HepG2 (cell line): ENCODE data around the gene PHKB. TPM values are rescaled to one million over a fixed set of nuclear protein-coding genes. Genes with fewer than 3 reads are reported as not detected.

ENCODE experiments used
- ATAC-seq: fragments of 200-7000 bp; cut with Tn5 transposase; 3 replicates; pipeline ENCODE4 v1.9.1; 2020; ENCODE audit warnings: mild to moderate bottlenecking, moderate library complexity
- BruUV-seq: library from RNA; stranded (reverse); fragments of 400-500 nt; replicated peaks from 2 replicates; lab custom pipeline; 2021; lab: Mats Ljungman, UMichigan
- CTCF ChIA-PET: fragments of 300-600 bp; formaldehyde crosslinking; extraction: SDS; loops from one replicate; lab custom pipeline; 2021; ENCODE audit warnings: low total read pairs, inconsistent platforms, low intra/inter-chr PET ratio; lab: Yijun Ruan, JAX
- POLR2A ChIA-PET: fragments of 350-600 bp; sonication (Branson Sonifier 250); formaldehyde crosslinking; loops from one replicate; lab custom pipeline; 2020; ENCODE audit warnings: antibody characterized with exemption, inconsistent platforms; lab: Yijun Ruan, JAX
- DNase-seq: peaks from one replicate; pipeline ENCODE4 v3.0.0-alpha.2; 2015; ENCODE audit warnings: low spot score
- FAIRE-seq: peaks from 3 replicates; lab custom pipeline; 2011; peaks lifted over from hg19 to GRCh38; lab: Jason Lieb, UNC
- H2AFZ ChIP-seq: one replicate; pipeline ENCODE4 v1.6.1; 2011; ENCODE audit warnings: low read length, inconsistent platforms
- H3K27ac ChIP-seq: fragments of 300-600 bp; 3 replicates; pipeline ENCODE4 v1.8.0; 2011; ENCODE audit warnings: mixed run types, mild to moderate bottlenecking, mixed read lengths, low read length, inconsistent platforms; ENCODE audit not compliant: insufficient read depth; ENCODE audit errors: extremely low read length
- H3K27me3 ChIP-seq, 2 experiments: fragments of 200-600 bp in 1 of 2; 2 replicates in 1 of 2; 3 replicates in 1 of 2; pipeline versions ENCODE4 v1.6.0 to v1.8.0; 2011; ENCODE audit warnings: low read length in 2 of 2, mild to moderate bottlenecking in 2 of 2, moderate library complexity in 2 of 2, inconsistent platforms in 1 of 2; ENCODE audit not compliant: insufficient read depth in 2 of 2, control insufficient read depth in 1 of 2
- H3K36me3 ChIP-seq, 2 experiments: fragments of 200-600 bp in 1 of 2; replicated peaks in 1 of 2; 2 replicates in 1 of 2; 3 replicates in 1 of 2; pipeline versions ENCODE4 v1.5.1 to v1.8.0; 2011; ENCODE audit warnings: low read length in 2 of 2, inconsistent platforms in 1 of 2; ENCODE audit not compliant: insufficient read depth in 2 of 2, control insufficient read depth in 1 of 2
- H3K4me1 ChIP-seq: 2 replicates; pipeline ENCODE4 v1.5.1; 2012; ENCODE audit warnings: low read length, inconsistent platforms; ENCODE audit not compliant: insufficient read depth
- H3K4me2 ChIP-seq: 2 replicates; pipeline ENCODE4 v1.6.0; 2011; ENCODE audit warnings: low read depth, low read length, inconsistent platforms
- H3K4me3 ChIP-seq, 3 experiments: fragments of 200-600 bp in 1 of 3; sonication (generic), shearing (Covaris generic) in 1 of 3; replicated peaks in 1 of 3; 2 replicates each; pipeline ENCODE4 v1.5.1; 2011 to 2016; ENCODE audit warnings: low read length in 3 of 3, inconsistent platforms in 2 of 3, low read depth in 2 of 3, mild to moderate bottlenecking in 2 of 3, control low read depth in 1 of 3, mixed read lengths in 1 of 3; ENCODE audit not compliant: insufficient read depth in 1 of 3
- H3K79me2 ChIP-seq: one replicate; pipeline ENCODE4 v1.6.1; 2011; ENCODE audit warnings: low read length, inconsistent platforms; ENCODE audit not compliant: insufficient read depth
- H3K9ac ChIP-seq: 2 replicates; pipeline ENCODE4 v1.6.0; 2011; ENCODE audit warnings: mild to moderate bottlenecking, low read depth, low read length, inconsistent platforms; ENCODE audit not compliant: insufficient read depth
- H3K9me3 ChIP-seq: 2 replicates; pipeline ENCODE4 v1.5.1; 2012; ENCODE audit warnings: mild to moderate bottlenecking, low read length
- H4K20me1 ChIP-seq: 2 replicates; pipeline ENCODE4 v1.6.0; 2011; ENCODE audit warnings: inconsistent platforms, mild to moderate bottlenecking, low read length, moderate library complexity; ENCODE audit not compliant: insufficient read depth
- ATF2 ChIP-seq: sonication (generic); formaldehyde crosslinking; IDR thresholded peaks from 2 replicates; pipeline ENCODE4 v1.4.0; 2020; ENCODE audit warnings: missing genetic modification reagents
- CEBPG ChIP-seq: IDR thresholded peaks from 2 replicates; pipeline ENCODE4 v1.6.1; 2016
- KDM4B ChIP-seq: sonication (generic); formaldehyde crosslinking; IDR thresholded peaks from 2 replicates; pipeline ENCODE4 v1.4.0; 2020; ENCODE audit warnings: missing genetic modification reagents
- MIER2 ChIP-seq: IDR thresholded peaks from 2 replicates; pipeline ENCODE4 v1.6.1; 2016; ENCODE audit warnings: missing biosample characterization, missing genetic modification reagents
- POLR2AphosphoS2 ChIP-seq: IDR thresholded peaks from 2 replicates; pipeline ENCODE4 v1.6.1; 2011; ENCODE audit warnings: low read depth, low read length, improper control_type of control experiment
- SRSF4 ChIP-seq: fragments of 200-400 bp; formaldehyde crosslinking; IDR thresholded peaks from one replicate; pipeline ENCODE4 v1.6.1; 2018; ENCODE audit warnings: mild to moderate bottlenecking, low read depth, low read length, moderate library complexity; ENCODE audit not compliant: poor library complexity, severe bottlenecking
- ZBTB42 ChIP-seq: sonication (generic); formaldehyde crosslinking; IDR thresholded peaks from 2 replicates; pipeline ENCODE4 v1.5.0; 2020; ENCODE audit warnings: mild to moderate bottlenecking, missing genetic modification reagents
- ZFAT ChIP-seq: sonication (generic); formaldehyde crosslinking; conservative IDR thresholded peaks from 2 replicates; pipeline ENCODE4 v1.8.1; 2023; ENCODE audit warnings: missing genetic modification reagents, inconsistent platforms
- ZFP37 ChIP-seq: sonication (generic); formaldehyde crosslinking; IDR thresholded peaks from 2 replicates; pipeline ENCODE4 v1.4.0; 2020; ENCODE audit warnings: missing genetic modification reagents, borderline replicate concordance
- ZFY ChIP-seq: sonication (generic); formaldehyde crosslinking; IDR thresholded peaks from 2 replicates; pipeline ENCODE4 v1.4.0; 2020; ENCODE audit warnings: missing genetic modification reagents
- ZNF180 ChIP-seq: sonication (generic); formaldehyde crosslinking; IDR thresholded peaks from 2 replicates; pipeline ENCODE4 v1.4.0; 2020; ENCODE audit warnings: low read depth, missing genetic modification reagents, borderline replicate concordance
- ZNF235 ChIP-seq: sonication (generic); formaldehyde crosslinking; IDR thresholded peaks from 2 replicates; pipeline ENCODE4 v1.8.1; 2023; ENCODE audit warnings: mild to moderate bottlenecking, missing genetic modification reagents, borderline replicate concordance
- ZNF383 ChIP-seq: sonication (generic); formaldehyde crosslinking; IDR thresholded peaks from 2 replicates; pipeline ENCODE4 v1.4.0; 2020; ENCODE audit warnings: missing genetic modification reagents, mild to moderate bottlenecking, borderline replicate concordance
- ZNF737 ChIP-seq: sonication (generic); formaldehyde crosslinking; IDR thresholded peaks from 2 replicates; pipeline ENCODE4 v1.5.0; 2020; ENCODE audit warnings: missing genetic modification reagents, mild to moderate bottlenecking, borderline replicate concordance
- ZZZ3 ChIP-seq: sonication (generic); formaldehyde crosslinking; IDR thresholded peaks from 2 replicates; pipeline ENCODE4 v1.4.0; 2020; ENCODE audit warnings: missing genetic modification reagents, mild to moderate bottlenecking, borderline replicate concordance
- WGBS: methylation state at CpG from one replicate; pipeline ENCODE4 v1.1.6; 2017; ENCODE audit warnings: low lambda C conversion rate; 5-methylcytosine and 5-hydroxymethylcytosine counted together
- in situ Hi-C: cut with HindIII; loops from 2 replicates; pipeline ENCODE4 v1.10.0; 2017; ENCODE audit warnings: low pct_unique_long_range_greater_than_20kb; ENCODE audit not compliant: extremely low pct_ligation_motif_present
- intact Hi-C: fragments of 100-400 bp; cut with micrococcal nuclease; formaldehyde crosslinking; loops from one replicate; pipeline ENCODE4 v1.10.0; 2022; ENCODE audit not compliant: unreplicated experiment
- polyA plus RNA-seq, 8 experiments: library from polyadenylated mRNA; depleted of rRNA in 3 of 8; stranded (reverse) in 7 of 8; unstranded in 1 of 8; fragments of >200 nt; fragmentation: Illumina TruSeq in 4 of 8; extraction: Trizol in 4 of 8; gene quantifications; 2 replicates each; pipeline versions ENCODE4 v1.2.1 to v1.2.3, GENCODE V29; 2011 to 2016; ENCODE audit warnings: low read depth in 4 of 8, missing spikeins in 1 of 8, mixed read lengths in 1 of 8; ENCODE audit not compliant: insufficient read depth in 1 of 8
- total RNA-seq, 5 experiments: library from RNA; depleted of rRNA; stranded (reverse); fragments of >200 nt; fragmentation: Illumina TruSeq; extraction: Trizol; gene quantifications; 2 replicates each; pipeline ENCODE4 v1.2.3, GENCODE V29; 2016; ENCODE audit warnings: low read depth in 1 of 5

Gene PHKB
- total and polyA plus RNA-seq, 2 of the 13 experiments (the other 11 are each of a cell fraction or from before 2014, with no cell fraction given) = 66.0 to 80.8 TPM

DNA sequence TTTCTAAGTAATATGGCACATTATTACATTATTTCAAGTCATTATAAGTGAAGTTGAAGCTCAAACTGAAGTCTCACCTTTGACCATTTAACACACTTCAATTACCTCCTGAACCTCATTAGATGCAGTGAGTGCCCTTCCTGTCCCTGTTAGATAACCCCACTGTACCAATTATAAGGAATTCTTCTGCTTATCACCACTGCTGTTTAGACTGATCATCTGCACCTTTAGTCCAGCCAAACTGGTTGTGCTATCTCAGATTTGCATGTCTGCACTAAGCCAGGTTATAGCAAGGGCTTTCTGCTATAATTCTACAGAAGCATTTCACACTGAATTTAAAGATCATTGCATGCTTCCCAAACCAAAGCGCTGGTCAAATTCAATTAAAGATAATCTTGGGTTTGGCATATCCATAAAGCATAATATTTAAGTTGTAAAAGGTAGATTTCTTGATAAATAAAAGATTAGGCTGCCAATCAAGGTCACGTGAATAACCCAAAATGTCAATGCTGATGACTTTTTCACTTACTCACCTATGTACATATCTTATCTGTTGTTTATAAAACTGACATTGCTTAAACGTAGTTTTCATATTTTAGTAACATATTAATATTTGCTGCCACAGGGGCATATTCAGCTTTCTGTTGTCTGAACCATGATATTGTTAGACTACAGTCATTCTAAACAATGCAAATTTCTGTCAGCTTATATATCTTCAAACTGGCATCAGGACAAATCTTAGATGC, 12.1 kb upstream of the PHKB start:
- H3K4me3 ChIP-seq = no peak overlapping the region
- H3K27ac ChIP-seq = no peak overlapping the region
- intact Hi-C loops (no loop called here), in situ Hi-C loops (no loop called here)
- BruUV-seq = no TSS peak
- WGBS = 92% methylated on average over 3 of the region's 3 CpGs
- H3K4me1 ChIP-seq = peaks cover 19% of the 10 kb centered on the region
- CTCF ChIA-PET = no interaction called here
- POLR2A ChIA-PET = interaction anchor here (1.5 kb wide), 1 partner anchor 12 kb away, joined by 10 read pairs; the partner anchor contains the start of genes ITFG1 and PHKB
- no peak overlapping the region for H3K4me2 ChIP-seq
- ATAC-seq (no peak), DNase-seq (no peak), FAIRE-seq (no peak)
- no peak overlapping the region for H3K9ac ChIP-seq
- no peak overlapping the region for H2AFZ ChIP-seq
- no peaks in the 10 kb centered on the region for H3K9me3 ChIP-seq
- no peaks in the 10 kb centered on the region for H3K27me3 ChIP-seq
- TF ChIP-seq CEBPG (CRISPR knock-in tag) (no peak), ZFP37 (no peak), ZNF235 (CRISPR knock-in tag) (no peak), MIER2 (CRISPR knock-in tag) (no peak)
- peaks cover 4 to 42% of the 10 kb centered on the region in 2 experiments for H3K36me3 ChIP-seq
- H4K20me1 ChIP-seq = no peaks in the 10 kb centered on the region
- H3K79me2 ChIP-seq = peaks cover 5% of the 10 kb centered on the region

DNA sequence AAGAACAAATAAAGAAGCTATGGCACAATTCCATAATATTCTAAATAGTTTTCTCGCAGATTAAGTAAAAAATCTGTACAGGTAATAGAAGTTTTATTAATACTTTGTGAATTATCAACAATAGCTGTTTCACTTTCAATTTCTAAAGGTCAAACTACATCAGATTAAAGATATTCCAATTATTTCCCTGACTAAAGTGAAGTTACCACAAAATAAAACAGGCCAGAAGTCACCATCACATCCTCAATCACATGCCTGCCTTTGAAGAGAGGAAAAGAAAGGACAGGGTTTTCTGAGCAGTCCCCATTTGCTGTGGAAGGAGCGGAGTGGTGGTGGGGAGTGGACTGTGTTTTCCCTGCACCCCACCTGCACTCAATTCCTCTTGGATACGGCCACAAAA, 11.3 kb upstream of the PHKB start:
- BruUV-seq = no TSS peak
- in situ Hi-C loops = no loop called here
- Histone ChIP-seq H3K9ac (no peak overlapping the region), H3K36me3 (peaks cover 4 to 43% of the 10 kb centered on the region in 2 experiments), H4K20me1 (no peaks in the 10 kb centered on the region), H2AFZ (no peak overlapping the region), H3K4me3 (no peak overlapping the region), H3K27ac (no peak overlapping the region), H3K9me3 (no peaks in the 10 kb centered on the region), H3K79me2 (peaks cover 2% of the 10 kb centered on the region), H3K4me2 (no peak overlapping the region), H3K4me1 (peaks cover 19% of the 10 kb centered on the region), H3K27me3 (no peaks in the 10 kb centered on the region)
- ATAC-seq = no peak
- 98% methylated on average over 3 of the region's 3 CpGs for WGBS
- ChIA-PET CTCF (no interaction called here), POLR2A (interaction anchor here (1.5 to 1.9 kb wide), 2 partner anchors 11 kb away, joined by 10 to 17 read pairs; partner anchors contain the start of genes ITFG1 and PHKB)
- intact Hi-C loops = no loop called here
- FAIRE-seq = no peak
- TF ChIP-seq POLR2AphosphoS2 (no peak), KDM4B (CRISPR knock-in tag) (no peak), ZFAT (CRISPR knock-in tag) (no peak), ZNF383 (CRISPR knock-in tag) (no peak), ZZZ3 (CRISPR knock-in tag) (no peak), ATF2 (CRISPR knock-in tag) (no peak), ZNF180 (CRISPR knock-in tag) (no peak), SRSF4 (no peak), ZNF737 (CRISPR knock-in tag) (no peak), ZBTB42 (CRISPR knock-in tag) (no peak), ZFY (CRISPR knock-in tag) (no peak)
- DNase-seq = no peak
